Measurements from ENCODE around the gene TLR8.

DNA sequence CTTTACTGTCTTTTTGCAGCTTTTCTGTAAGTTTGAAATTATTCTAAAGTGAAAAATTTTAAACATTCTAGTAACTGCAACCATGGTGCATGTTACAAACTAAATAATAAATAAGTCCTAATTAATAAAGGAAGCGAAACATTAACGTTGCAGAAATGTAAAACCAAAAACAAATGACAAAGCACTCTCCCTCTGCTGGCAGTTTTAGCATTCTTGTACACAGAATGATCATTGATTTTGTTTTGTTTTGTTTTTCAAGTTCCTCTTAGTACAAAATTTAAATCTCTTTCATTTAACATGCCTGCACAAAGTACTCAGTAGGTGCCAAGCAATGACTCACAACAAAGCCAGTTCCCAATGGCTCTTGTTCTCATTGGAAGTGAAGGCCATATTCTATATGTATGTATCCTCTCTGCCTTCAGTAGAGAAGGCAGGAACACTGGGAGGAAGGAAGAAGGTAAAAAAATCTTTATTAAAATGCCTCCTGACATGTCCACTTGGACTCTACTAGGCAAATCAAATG, 54.8 kb downstream of the TLR8 start:
- TF ChIP-seq, protein P1, sequence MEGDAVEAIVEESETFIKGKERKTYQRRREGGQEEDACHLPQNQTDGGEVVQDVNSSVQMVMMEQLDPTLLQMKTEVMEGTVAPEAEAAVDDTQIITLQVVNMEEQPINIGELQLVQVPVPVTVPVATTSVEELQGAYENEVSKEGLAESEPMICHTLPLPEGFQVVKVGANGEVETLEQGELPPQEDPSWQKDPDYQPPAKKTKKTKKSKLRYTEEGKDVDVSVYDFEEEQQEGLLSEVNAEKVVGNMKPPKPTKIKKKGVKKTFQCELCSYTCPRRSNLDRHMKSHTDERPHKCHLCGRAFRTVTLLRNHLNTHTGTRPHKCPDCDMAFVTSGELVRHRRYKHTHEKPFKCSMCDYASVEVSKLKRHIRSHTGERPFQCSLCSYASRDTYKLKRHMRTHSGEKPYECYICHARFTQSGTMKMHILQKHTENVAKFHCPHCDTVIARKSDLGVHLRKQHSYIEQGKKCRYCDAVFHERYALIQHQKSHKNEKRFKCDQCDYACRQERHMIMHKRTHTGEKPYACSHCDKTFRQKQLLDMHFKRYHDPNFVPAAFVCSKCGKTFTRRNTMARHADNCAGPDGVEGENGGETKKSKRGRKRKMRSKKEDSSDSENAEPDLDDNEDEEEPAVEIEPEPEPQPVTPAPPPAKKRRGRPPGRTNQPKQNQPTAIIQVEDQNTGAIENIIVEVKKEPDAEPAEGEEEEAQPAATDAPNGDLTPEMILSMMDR (conservative IDR thresholded peaks at IDR 0.05; ENCODE audit: low read length): no peak
- no peak for TF ChIP-seq EZH2phosphoT487 (IDR thresholded peaks at IDR 0.05; ENCODE audit: borderline replicate concordance, low read depth, low read length)

All from OCI-LY7 (cell line).